HG03280 (cell line): Measurements from ENCODE around the gene NIM1K.
"Not testable (repeated sequence)": the region's sequence is repeated elsewhere in the genome, so short reads cannot be mapped to it uniquely, and the experiment has no call there.

Source experiments
- ATAC-seq: cut with Tn5 transposase; IDR thresholded peaks from one replicate; pipeline ENCODE4 v1.9.1; 2021; ENCODE audit warnings: mild to moderate bottlenecking, moderate library complexity; ENCODE audit not compliant: unreplicated experiment

The NIM1K gene

DNA sequence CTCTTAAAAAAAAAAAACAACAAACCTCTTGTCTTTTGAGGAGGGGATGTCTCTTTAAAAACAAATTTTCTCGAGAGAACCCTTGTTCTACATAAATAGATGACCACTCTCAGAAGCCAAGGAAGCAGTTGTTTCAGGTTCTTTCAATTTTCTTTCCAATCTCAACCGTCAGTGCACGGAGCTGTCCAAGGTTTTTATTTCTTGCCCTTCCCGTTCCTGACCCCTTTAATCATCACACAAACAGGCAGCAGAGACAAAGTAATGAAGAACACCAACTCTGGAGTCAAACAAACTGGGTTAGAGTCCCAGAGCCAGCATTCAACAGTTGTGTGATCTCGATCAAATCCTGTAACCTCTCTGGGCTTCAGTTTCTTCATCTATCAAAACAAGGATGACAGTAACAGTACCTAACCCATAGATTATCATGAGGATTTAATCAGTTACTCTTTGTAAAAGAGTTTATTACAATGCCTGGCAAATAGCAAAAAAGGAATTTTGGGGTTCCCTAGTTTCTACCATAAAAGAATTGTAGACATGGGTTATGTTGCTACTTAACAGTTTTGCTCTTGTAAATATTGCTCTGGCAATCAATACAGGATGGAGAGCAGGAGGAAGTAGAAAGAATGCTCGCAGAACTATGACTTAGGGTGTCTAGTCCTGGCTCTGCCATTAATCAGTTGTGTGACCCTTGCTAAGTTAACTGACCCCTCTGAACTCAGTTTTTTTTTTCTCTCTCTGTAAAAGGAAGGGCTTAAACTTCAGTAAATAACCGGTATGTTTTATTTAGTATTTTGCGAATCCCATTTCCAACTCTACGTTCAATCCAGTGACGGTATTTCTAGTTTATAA, 1.0 kb upstream of the NIM1K start:
- no peak for ATAC-seq

DNA sequence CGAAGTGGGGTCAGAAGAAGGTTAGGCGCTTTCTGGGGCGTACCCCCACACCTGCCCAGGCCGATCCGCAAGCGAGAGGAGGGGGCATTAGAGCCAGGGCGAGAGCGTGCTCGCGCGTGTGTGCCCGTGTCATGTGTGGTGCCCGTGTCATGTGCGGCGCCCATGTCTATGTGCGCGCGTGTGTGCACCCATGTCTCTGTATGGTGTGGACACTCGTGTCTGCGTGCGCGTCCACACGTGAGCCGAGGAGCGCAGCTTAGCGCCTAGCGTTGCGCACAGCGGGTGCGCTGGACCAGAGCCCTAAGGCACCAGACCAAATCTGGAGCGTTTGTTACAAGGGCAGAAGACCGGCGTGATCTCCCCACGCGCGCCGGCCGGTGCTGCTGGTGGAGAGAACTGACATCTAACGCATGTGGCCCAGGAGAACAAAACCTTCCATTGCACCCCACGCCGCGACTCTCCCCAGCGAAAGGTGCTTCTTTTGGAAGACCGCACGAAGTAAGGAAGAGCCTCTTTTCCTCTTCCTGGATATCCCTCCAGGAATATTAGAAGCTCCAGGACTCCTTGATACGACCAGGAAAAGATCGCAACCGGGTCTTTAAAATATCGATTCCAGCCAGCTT, 644 bp downstream of the NIM1K start:
- ATAC-seq, result peak; percentile 29

DNA sequence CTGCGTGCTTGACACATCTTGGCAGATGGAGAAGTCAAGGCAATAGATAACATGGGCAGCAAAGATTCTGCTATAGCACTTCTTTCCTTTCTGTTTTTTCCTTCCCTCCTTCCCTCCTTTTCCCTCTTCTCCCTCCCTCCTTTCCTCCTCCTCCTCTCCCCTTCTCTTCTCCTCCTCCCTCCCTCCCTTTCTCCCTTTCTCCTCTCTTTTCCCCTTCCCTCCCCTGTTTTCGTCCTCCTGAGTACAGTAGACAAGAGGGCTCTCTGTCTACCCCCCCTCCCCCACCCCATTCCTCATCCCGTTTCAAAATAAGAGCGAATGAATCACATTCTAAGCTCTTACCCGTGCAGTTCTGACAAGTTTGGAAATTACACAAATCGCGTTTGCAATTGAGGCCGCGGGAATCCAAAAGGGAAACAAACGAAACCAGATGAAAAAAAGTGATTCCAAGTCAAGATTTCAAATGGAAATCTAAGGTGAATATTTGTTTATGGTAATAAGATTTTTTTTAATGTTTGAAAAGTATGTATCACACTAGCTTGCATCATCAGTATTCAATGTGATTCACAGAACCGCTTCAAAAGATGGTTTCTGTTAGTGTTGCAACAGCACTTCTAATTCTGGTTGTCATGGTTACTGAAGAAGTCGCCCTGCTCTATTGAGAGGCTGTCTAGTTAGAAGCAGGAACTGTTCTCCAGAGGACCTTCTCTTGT, 1.3 kb downstream of the NIM1K start:
- ATAC-seq, result peak; percentile 56

DNA sequence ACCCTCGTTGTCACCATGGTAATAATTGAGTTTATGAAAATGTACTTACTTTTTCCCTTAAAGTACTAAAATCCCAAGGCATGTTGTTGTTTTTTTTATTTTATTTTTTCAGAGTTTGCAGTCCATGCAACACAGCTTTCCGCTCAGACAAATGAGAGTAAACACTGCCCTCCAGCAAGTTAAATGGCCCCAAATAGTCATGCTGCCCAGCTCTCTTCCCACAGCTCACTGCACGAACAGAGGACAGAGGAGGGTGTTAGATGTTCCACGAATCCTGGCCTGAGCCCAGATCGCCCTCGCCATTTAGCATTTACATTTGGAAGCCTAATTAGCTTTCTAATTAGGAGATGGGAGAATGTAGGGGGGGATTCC, 1.9 kb downstream of the NIM1K start:
- ATAC-seq, result no peak

DNA sequence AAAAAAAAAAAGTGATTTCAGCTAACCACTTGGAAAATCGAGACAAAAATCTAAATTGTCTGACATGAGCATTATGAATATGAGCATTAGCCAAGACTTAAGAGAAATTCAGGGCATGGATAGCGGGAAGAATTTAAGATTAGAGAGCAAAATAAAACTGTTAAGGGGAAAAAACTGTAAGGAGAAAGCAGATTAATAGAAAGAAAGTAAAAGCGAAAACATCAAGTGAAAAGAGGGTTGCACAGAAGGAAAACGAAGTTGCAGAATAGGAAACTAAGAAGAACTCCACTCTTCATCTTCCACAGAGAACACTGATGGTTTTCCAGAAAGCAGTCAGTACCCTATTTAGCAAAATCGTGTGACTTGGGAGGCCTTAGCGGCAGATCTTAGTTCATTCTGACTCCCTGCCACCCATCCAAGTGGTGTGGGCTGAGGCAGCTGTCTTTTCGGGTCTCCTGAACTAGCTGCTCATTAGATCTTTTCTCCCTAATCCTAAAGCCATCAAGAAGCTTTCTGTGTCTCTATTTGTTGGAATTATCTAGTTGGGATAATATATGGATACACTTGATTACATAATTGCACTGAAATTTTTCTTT, 3.7 kb downstream of the NIM1K start:
- ATAC-seq, result no peak

DNA sequence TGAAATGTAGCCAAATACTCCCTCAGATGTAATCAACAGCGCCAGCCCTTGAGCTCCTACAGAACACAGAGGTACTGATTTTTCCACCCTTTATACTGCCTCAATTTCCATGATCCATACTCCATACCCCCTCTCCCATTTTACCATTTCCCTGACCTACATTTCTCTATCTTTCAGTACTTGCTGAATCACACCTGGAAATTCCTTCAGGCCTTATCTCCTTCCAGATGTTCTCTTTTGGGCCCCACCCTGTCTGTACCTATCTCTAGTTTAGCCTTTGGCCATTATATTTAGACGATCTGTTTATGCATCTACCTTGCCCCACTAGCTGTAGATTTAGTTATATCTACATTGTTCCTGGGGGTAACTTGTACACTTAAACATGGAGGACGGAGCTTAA, 5.5 kb downstream of the NIM1K start:
- ATAC-seq, result no peak

DNA sequence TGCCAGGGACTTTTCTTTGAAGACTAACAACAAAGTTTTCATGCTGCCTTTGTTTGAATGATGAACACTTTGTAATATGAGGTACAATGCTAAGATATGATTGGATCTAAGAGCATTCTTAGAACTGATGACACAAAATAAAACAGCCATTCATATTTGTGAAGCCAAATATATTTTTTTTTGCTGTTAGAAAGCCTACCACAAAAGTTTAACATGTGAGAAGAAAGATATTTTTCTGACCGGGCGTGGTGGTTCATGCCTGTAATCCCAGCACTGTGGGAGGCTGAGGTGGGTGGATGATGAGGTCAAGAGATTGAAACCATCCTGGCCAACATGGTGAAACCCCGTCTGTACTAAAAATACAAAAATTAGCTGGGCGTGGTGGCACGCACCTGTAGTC, 9.4 kb downstream of the NIM1K start:
- not testable (repeated sequence) for ATAC-seq

DNA sequence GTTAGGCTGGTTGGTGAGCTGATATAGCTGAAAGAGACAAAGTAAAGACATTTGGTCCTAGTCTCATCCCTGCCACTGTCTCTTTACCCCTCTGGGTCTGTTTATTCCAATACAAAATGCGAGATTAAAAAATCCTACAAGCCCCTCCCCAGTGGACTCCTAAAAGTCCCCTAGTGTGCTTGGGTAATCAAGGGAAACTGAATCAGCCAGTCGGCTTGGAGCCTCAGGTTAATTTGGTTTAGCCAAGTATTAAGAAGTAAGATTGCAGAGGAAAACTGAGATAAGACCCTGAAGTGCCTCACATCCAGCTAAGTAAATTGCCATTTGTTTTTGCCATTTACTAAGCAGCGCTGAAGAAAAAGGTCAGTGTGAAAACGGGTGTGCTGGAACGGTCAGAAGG, 10.4 kb downstream of the NIM1K start:
- ATAC-seq, result no peak

DNA sequence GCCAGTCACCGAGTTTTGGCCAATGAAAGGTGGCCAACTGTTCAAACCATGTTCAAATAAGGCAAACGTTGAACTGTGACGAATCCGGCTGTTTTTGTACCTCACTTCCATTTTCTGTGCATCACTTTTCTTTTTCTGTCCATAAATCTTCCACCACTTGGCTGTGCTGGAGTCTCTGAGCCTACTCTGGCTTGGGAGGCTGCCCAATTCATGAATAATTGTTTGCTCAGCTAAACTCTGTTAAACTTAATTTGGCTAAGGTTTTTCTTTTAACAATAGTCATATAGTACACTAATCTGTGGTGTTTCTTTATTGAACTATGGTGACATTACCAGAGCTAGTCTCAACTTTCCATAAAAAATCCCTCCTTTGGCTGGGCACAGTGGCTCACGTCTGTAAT, 11.3 kb downstream of the NIM1K start:
- ATAC-seq, result no peak

DNA sequence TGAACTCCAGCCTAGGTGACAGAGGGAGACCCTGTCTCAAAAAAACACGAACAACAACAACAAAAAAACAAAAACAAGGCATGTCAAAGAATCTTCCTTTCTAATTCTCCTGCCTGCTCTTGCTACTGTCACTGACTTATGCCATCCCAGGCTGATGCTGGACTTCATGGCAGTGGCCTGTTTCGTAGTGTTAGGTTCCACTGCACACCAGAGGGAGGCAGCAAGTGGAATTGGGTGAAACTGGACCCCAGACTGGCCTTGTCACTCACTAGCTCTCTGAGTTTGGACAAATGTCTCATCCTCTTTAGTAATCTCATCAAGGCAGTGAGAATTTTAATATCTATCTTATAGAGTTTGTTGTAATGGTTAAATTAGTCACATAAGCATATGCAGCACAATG, 12.9 kb downstream of the NIM1K start:
- ATAC-seq, result no peak

DNA sequence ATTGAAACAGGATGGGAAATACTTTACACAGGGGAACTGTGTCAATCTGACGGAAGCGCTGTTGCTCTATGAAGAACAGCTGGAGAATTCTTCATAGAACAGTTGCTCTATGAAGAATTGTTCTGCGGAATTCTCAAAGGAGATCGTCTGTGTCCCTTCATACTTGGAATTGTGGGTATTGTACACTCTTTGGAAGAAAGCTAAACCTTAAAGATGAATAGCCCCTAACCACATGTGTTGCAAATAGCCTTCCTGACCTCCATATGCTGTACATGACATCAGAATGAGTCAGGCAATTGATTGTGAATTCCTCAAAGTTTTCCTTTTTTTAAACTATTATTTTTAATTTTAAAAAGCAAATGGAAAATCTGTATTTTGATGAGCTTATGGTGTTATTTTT, 15.6 kb downstream of the NIM1K start:
- ATAC-seq, result no peak

DNA sequence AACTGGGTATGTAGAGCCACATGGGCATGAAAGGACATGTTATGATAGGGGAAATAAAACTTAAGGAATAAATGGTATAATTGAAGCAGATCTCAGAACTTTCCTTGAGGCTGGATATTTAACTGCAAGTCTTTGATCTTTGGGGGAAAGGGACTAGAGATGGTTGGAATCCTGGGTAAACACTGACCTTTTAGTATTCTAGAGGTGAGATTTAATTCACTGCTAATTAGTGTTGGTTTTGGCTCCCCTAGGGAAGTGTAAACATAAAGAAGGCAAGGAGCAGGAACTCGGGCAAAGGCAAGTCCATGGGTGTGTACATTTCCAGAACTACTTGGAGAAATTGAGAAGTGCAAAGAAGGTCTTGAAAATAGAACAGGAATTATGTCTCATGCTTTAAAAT, 16.6 kb downstream of the NIM1K start:
- no peak for ATAC-seq

DNA sequence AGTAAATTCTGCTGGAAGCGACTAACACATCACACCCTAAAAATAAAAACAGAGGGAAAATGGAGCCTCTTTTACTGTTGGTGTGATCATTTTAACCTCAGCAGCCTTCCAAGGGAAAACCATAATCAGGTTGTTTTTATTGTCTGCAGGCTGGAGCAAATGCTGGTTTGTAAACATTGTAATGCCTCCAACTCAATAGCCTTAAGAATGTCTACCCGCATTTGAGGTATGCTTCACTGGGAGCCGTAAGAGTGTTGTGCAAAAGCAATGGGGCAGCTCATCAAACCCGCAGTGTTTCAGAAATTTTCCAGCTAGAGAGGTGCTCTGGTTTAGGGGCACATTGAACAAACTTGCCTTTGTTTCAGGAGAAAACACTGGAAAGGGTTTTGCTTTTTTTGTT, 17.0 kb downstream of the NIM1K start:
- no peak for ATAC-seq

DNA sequence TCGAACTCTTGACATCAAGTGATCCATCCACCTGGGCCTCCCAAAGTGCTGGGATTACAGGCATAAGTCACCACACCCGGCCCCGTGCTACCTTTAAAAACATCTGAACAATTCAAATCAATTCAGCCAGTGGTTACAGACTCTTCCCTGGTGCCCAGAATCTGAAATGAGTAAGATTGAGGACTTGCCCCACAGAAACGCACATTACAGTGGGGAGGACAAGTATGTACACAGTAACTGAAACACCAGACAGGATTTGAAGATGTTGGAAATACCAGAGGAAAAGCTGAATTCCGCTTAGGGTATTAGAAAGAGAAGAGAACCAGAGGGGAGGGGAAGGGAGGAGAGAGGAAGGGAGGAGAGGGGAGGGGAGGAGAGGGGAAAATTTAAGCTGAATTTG, 17.8 kb downstream of the NIM1K start:
- ATAC-seq, result no peak

DNA sequence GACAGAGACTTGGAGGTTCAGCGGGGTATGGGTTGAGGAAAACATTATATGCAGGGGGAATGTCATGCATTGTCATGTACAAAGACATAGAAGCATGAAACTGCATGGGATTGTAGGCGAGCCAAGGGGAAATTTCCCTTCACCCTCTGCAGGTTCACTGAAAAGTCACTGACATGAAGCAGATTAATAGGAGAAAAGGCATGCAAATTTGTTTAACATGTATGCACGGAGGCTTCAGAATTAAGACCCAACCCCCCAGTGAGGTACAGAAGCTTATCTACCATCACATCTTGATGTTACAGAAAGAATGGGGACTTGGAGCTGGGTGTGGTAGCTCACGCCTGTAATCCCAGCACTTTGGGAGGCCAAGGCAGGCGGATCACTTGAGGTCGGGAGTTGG, 18.5 kb downstream of the NIM1K start:
- ATAC-seq, result no peak

DNA sequence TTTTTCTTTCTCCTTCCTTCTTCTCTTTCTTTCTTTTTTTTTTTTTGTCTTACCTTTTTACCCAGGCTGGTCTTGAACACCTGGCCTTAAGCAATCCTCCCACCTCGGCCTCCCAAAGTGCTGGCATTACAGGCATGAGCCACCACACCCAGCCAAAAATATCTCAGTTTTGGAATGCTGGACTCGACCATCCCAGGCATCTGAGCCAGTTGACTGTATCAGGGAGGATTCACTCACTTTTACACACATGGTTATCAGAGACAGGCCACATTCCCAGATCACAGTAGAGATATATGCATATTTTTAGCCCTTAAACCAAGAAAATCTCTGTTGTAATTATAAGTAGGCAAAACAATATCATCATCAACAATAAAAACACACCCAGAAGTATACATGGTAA, 21.9 kb downstream of the NIM1K start:
- no peak for ATAC-seq

DNA sequence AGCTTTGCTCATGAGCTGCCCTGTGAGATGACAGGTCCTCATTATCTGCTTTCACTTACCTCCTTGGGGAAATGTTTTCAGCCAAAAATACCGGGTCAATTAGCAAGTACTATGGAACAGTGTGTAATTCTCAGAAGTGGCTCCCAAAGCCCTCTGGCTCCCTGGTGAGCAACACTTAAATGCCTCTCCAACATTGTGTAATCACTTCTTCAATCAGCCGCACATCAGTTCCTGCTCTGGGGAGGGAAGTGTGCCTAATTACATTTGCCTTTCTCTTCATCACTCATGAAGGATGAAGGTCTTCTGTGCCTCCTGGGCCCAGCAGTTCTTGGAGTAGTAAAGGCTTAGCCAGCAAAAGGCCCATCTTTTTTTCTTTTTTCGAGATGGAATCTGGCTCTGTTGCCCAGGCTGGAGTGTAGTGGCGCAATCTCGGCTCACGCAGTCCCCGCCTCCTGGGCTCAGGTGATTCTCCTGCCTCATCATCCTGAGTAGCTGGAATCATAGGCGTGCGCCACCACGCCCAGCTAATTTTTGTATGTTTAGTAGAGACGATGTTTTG, 23.1 kb downstream of the NIM1K start:
- ATAC-seq, result no peak

DNA sequence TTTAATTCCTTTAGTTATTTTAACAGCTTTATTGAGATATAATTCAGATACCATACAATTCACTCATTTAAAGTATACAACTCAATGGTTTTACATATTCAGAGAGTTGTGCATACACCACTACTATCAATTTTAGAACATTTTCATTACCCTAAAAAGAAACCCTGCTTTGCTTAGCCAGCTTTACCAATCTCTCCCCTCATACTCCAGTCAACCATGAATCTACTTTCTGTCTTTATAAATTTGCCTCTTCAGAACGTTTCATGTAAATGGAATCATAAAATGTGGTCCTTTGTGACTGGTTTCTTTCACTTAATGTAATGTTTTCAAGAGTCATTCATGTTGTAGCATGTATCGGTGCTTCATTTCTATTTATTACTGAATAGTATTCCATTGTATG, 24.9 kb downstream of the NIM1K start:
- no peak for ATAC-seq

DNA sequence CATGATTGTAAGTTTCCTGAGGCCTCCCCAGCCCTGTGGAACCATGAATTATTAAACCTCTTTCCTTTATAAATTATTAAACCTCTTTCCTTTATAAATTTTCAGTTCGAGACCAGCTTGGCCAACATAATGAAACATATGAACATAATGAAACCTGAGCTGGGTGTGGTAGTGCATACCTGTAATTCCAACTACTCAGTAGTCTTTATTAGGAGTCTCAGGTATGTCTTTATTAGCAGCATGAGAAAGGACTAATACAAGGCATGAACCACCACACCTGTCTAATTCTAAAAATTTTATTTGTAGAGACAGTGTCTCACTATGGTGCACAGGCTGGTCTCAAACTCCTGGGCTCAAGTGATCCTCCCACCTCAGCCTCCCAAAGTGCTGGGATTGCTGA, 27.1 kb downstream of the NIM1K start:
- no peak for ATAC-seq

DNA sequence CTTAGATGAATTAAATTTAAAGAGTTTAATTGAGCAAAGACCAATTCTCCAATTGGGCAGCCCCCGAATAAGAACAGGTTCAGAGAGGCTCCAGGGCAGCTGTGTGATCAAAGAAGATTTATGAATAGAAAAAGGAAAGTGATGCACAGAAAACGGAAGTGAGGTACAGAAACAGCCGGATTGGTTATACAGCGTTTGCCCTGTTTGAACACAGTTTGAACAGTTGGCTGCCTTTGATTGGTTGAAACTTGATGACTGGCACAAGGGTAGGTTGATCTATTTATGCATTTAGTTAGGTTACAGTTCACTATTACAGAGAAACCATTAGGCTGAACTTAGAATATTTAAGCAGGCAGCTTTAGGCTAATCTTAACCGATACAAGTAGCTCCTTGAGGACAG, 29.5 kb downstream of the NIM1K start:
- no peak for ATAC-seq

DNA sequence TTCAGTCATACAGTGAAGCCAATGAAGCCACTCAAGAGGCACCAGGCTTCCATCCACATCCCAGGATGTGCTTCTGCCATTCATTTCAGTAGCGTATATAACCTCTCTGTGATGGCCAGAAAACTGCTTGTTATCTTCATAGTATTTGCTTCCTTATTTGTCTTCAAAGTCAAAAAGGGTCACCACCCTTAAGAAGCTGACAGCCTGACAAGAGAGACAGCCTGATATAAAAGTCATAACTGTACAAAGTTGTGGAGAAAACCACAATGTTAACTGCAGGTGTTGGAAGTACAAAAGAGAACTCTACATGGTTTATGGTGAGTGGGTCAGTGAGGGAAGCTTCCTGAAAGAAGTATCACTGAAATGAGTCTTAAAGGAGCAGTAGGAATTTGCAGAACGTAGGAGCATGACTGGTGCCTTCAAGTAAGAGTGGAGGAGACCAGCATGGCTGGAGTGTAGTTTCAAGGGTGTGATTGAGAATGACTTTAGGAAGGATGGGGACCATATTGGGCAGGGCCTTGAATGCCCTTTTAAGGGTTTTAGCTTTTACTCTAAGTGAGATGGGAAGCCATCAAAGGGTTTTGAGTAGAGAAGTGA, 33.7 kb downstream of the NIM1K start:
- no peak for ATAC-seq
